Small intestine (tissue), 7 donors: ENCODE measurements around the gene TRIO. TPM values are rescaled to one million over a fixed set of nuclear protein-coding genes. Genes with fewer than 3 reads are reported as not detected.

ENCODE experiments used
- DNase-seq, 2 donors: peaks; one replicate each; pipeline versions ENCODE4 v3.0.0 to v3.0.0-alpha.2; 2013
- FAIRE-seq: peaks from 2 replicates; lab custom pipeline; 2012; peaks lifted over from hg19 to GRCh38; lab: Jason Lieb, UNC
- H3K27ac ChIP-seq, 3 donors: one replicate each; pipeline ENCODE4 v1.5.1; 2013; ENCODE audit warnings: low read length in 2 of 3, mild to moderate bottlenecking in 2 of 3, control low read depth in 1 of 3, inconsistent platforms in 1 of 3, low read depth in 1 of 3, moderate library complexity in 1 of 3
- H3K27me3 ChIP-seq, 3 donors: one replicate each; pipeline ENCODE4 v1.6.1; 2013; ENCODE audit warnings: low read length in 3 of 3, inconsistent platforms in 1 of 3; ENCODE audit not compliant: control insufficient read depth in 3 of 3, insufficient read depth in 3 of 3
- H3K36me3 ChIP-seq, 3 donors: one replicate each; pipeline ENCODE4 v1.6.1; 2013; ENCODE audit warnings: low read length in 3 of 3, inconsistent platforms in 1 of 3, low read depth in 1 of 3, mild to moderate bottlenecking in 1 of 3, moderate library complexity in 1 of 3; ENCODE audit not compliant: control insufficient read depth in 3 of 3, insufficient read depth in 2 of 3
- H3K4me1 ChIP-seq, 3 donors: one replicate each; pipeline ENCODE4 v1.6.1; 2013; ENCODE audit warnings: low read length in 2 of 3, inconsistent platforms in 1 of 3, low read depth in 1 of 3, mild to moderate bottlenecking in 1 of 3, moderate library complexity in 1 of 3; ENCODE audit not compliant: control insufficient read depth in 3 of 3, insufficient read depth in 2 of 3
- H3K4me3 ChIP-seq, 3 donors: one replicate each; pipeline ENCODE4 v1.5.1; 2013; ENCODE audit warnings: low read length in 3 of 3, control low read depth in 1 of 3, inconsistent platforms in 1 of 3, low read depth in 1 of 3, mild to moderate bottlenecking in 1 of 3, moderate library complexity in 1 of 3
- H3K9me3 ChIP-seq, 2 donors: one replicate each; pipeline ENCODE4 v1.6.1; 2013; ENCODE audit warnings: low read depth in 1 of 2, low read length in 1 of 2; ENCODE audit not compliant: control insufficient read depth in 2 of 2, insufficient read depth in 1 of 2
- WGBS, 3 donors: extraction: QIAGEN DNeasy Blood & Tissue Kit; methylation state at CpG; one replicate each; pipeline ENCODE4 v1.1.7; 2013; 5-methylcytosine and 5-hydroxymethylcytosine counted together
- polyA plus RNA-seq, 4 donors: library from polyadenylated mRNA; stranded (reverse) in 3 of 4; unstranded in 1 of 4; fragments of 200-250 nt in 3 of 4; fragments of 120-200 nt in 1 of 4; gene quantifications; one replicate each; pipeline versions ENCODE4 v1.2.1 to v1.2.3, GENCODE V29; 2013
- donor health status: healthy with polysubstance abuse.
- donor health status: control.
- donor health status: control.
- donor health status: Bipolar disorder and iron deficiency.
- donor health status: healthy.

TRIO gene
- polyA plus RNA-seq, 4 donors, result 13.2 to 50.8 (median 23.3) TPM

- DNase-seq (peak in 1 of 2 donors; percentile 7), FAIRE-seq (no peak)
- 76 to 86% (median 76%) methylated on average over 7 of the region's 7 CpGs for WGBS, 3 donors
- Histone ChIP-seq H3K9me3 (no peaks in the 10 kb centered on the region), H3K4me1 (no peaks in the 10 kb centered on the region), H3K27me3 (no peaks in the 10 kb centered on the region), H3K27ac (no peak overlapping the region), H3K4me3 (no peak overlapping the region), H3K36me3 (peaks cover 4 to 33% (median 4%) of the 10 kb centered on the region in 3 donors)
These were observed 161.9 kb downstream of the TRIO start for GRCh38 chr5:14305045-14305444.

DNA sequence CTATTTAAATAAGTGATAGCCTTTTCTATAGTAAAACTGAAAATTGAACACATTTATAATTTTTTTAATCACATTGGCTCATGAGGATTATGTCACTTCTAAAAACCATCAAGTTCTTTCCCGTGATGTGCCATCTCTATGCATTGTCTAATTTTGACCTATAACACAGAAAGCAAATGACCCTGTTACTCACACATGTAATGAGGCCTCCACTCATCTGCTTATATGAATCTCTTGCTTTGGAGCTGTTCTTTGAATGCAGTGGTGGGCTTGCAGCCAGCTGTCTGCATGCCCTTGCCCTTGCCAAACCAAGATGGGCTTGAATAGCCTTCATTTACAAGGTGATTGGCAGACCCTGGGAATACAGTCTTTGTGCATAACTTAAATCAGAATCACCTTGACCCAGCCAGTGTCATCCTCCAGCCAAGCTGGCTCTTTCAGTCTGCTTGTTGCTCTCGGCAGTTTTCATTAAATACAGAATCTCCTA is 163.2 kb downstream of the TRIO start:
- no peak overlapping the region for H3K27ac ChIP-seq
- DNase-seq (no peak), FAIRE-seq (no peak)
- H3K36me3 ChIP-seq, result peaks cover 4 to 38% (median 4%) of the 10 kb centered on the region in 3 donors
- H3K4me3 ChIP-seq, result no peak overlapping the region
- no peaks in the 10 kb centered on the region for H3K9me3 ChIP-seq
- no peaks in the 10 kb centered on the region for H3K27me3 ChIP-seq
- 87 to 97% (median 96%) methylated on average over 2 of the region's 2 CpGs for WGBS, 3 donors
- H3K4me1 ChIP-seq, result no peaks in the 10 kb centered on the region

DNA sequence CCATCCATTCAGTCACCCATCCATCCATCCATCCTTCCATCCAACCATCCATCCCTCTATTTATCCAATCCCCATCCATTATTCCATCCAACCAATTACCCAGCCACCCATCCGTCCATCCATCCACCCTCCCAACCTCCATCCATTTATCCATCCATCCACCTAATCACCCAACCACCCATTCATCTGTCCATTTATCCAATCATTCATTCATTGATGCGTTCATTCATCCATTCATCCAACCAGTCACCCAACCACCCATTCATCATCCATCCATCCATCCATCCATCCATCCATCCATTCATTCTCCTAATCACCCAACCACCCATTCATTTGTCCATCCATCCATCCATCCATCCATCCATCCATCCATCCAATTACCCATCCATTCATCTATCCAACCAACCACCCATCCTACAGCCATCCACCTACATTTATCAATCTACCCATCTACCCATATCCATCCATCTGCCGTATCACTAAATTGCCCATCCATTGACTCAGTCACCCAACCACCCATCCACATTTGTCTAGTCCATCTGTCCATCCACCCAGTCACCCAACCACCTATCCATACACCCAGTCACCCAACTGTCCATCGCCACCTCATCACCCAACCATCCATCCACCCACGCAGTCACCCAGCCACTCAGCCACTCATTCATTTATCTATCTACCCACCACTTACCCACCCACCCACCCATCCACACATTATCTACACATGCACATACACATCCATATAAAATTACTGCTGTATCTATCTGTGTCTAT is 165.4 kb downstream of the TRIO start:
- Histone ChIP-seq H3K36me3 (peaks cover 4 to 37% (median 4%) of the 10 kb centered on the region in 3 donors), H3K4me3 (no peak overlapping the region), H3K27ac (no peak overlapping the region), H3K9me3 (no peaks in the 10 kb centered on the region), H3K4me1 (no peaks in the 10 kb centered on the region), H3K27me3 (no peaks in the 10 kb centered on the region)
- WGBS, 3 donors, result 97 to 98% (median 97%) methylated on average over 5 of the region's 5 CpGs
- DNase-seq (no peak), FAIRE-seq (no peak)

DNA sequence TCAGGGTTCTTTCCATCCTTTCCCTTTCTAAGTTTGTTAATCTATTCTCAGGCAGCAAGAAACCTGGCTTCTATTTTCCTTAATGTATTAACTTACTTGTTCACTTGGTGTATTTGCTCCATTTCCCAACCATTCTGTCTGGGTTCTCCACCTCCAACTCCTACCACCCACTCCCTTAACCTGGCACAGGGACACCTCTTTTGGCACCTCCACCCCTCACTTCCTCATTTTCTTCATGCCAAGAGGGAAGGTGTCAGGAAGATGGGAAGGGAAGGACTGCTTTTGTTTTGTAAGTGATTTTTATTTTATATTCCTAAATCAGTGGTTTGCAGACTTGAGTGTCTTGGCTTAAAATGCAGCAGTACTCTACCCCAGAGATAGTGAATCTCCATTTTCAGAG is 166.1 kb downstream of the TRIO start:
- Histone ChIP-seq H3K27me3 (no peaks in the 10 kb centered on the region), H3K4me1 (no peaks in the 10 kb centered on the region), H3K27ac (no peak overlapping the region), H3K9me3 (no peaks in the 10 kb centered on the region), H3K36me3 (peaks cover 2 to 34% (median 4%) of the 10 kb centered on the region in 3 donors), H3K4me3 (no peak overlapping the region)
- DNase-seq (no peak), FAIRE-seq (no peak)

DNA sequence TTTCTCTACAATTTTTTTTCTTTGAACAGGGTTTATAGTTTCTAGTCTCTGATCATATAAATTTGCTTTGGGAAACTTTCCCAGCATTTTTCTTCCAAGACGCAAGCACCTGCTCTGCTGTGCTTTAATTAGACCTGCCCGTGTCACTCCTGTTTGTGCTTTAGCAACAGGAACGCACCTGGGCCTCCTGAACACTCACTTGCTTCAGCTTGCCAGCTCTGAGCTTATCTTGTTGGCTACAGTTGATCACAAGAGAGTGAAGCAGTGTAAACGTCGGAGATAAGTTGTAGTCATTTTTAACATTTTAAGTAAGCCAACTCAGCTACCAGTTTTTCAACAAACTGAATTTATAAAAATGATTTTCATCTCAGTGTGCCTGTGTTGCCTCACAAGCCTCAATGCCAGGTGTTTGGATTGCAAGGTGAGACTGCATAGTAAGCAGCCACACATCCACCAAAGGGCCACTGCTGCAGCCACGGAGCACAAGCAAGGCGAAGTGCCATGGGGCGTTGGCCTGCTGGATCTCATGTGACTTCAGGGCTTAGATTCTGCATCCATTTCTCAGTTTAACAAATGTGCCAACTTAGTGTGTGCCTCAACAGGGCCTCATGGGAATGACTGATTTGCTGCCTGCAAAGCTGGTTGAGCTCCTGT is 166.9 kb downstream of the TRIO start:
- WGBS, 3 donors, result 19 to 59% (median 42%) methylated on average over 8 of the region's 8 CpGs
- Histone ChIP-seq H3K36me3 (peaks cover 2 to 32% (median 3%) of the 10 kb centered on the region in 3 donors), H3K9me3 (no peaks in the 10 kb centered on the region), H3K27me3 (no peaks in the 10 kb centered on the region), H3K4me1 (no peaks in the 10 kb centered on the region), H3K27ac (no peak overlapping the region), H3K4me3 (no peak overlapping the region)
- FAIRE-seq (no peak), DNase-seq (peak in 1 of 2 donors; percentile 24)

DNA sequence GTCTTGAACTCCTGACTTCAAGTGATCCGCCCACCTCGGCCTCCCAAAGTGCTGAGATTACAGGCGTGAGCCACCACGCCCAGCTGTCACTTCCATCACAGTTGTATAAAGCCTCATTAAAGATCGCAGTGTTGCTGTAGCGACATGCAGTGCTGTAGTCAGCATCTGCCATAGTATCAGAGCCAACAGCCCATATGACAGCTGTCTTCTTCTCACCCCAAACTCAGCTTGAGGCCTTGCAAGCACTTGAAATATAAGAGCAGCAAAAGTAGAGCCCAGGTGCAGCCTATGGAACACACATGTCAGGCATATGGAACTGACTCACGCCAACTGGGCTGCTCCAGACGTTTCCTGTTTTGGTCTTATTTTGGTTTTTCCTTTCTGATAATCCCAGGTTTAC is 167.8 kb downstream of the TRIO start:
- H3K9me3 ChIP-seq, result no peaks in the 10 kb centered on the region
- H3K4me3 ChIP-seq, result no peak overlapping the region
- no peaks in the 10 kb centered on the region for H3K4me1 ChIP-seq
- H3K36me3 ChIP-seq, result peaks cover 0 to 30% (median 1%) of the 10 kb centered on the region in 3 donors
- FAIRE-seq (no peak), DNase-seq (no peak)
- H3K27me3 ChIP-seq, result no peaks in the 10 kb centered on the region
- H3K27ac ChIP-seq, result no peak overlapping the region
- whole genome bisulfite sequencing, 3 donors, result 86 to 89% (median 87%) methylated on average over 8 of the region's 8 CpGs

DNA sequence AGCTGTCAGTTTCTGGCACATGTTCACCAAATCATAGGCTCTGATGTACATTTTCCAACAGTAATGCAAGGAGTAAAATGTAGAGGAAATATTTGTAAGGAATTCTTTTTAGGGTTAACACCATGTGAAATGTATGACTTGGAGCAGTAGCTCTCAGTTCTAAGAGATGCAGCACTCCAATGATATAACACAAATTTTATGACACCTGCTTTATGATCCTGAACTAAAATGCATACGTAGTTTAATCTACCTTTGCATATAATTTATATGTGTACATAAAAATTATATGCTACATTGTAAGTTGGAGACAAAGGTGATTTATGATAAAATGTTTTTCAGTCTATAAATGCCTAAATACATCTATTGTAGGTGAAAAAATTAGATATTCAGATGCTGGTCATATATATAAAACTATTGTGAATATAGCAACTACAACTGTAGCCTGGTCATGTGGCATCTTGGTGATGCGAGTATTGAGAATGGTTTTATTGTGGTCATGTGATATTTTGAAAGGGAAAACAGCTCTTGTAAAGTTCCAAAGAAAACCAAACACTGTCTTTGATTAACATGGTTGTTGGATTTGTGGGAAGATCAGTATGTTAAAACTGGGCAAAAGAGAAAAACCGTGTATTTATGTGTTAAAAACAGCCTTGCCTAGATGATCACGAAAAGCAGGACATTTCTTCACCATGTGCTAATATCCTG is 171.0 kb downstream of the TRIO start:
- FAIRE-seq (no peak), DNase-seq (no peak)
- 62 to 72% (median 66%) methylated on average over 4 of the region's 4 CpGs for WGBS, 3 donors
- Histone ChIP-seq H3K4me3 (no peak overlapping the region), H3K27me3 (no peaks in the 10 kb centered on the region), H3K27ac (no peak overlapping the region), H3K36me3 (peaks cover 4 to 45% (median 6%) of the 10 kb centered on the region in 3 donors), H3K4me1 (no peaks in the 10 kb centered on the region), H3K9me3 (no peaks in the 10 kb centered on the region)

DNA sequence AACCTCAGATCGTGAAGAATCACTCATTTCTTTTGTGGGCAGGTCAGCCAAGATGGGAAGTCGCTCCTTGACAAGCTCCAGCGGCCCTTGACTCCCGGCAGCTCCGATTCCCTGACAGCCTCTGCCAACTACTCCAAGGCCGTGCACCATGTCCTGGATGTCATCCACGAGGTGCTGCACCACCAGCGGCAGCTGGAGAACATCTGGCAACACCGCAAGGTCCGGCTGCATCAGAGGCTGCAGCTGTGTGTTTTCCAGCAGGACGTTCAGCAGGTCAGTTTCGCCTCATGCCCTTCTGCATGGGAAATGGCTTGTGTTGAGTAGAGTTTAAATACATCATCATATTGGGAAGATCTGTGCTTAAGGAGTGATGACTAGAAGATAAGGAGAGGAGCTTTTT is 173.3 kb downstream of the TRIO start:
- WGBS, 3 donors, result 72 to 88% (median 84%) methylated on average over 12 of the region's 12 CpGs
- H3K27ac ChIP-seq, result no peak overlapping the region
- H3K27me3 ChIP-seq, result no peaks in the 10 kb centered on the region
- DNase-seq (no peak), FAIRE-seq (no peak)
- H3K9me3 ChIP-seq, result peaks cover 0 to 5% of the 10 kb centered on the region in 2 donors
- peaks cover 4 to 39% (median 6%) of the 10 kb centered on the region in 3 donors for H3K36me3 ChIP-seq
- no peaks in the 10 kb centered on the region for H3K4me1 ChIP-seq
- no peak overlapping the region for H3K4me3 ChIP-seq
